AG04449 (cell line): ENCODE results near the gene BIVM.

ENCODE experiments used
- CTCF ChIA-PET: fragments of 350-600 bp; formaldehyde crosslinking; extraction: SDS; loops from one replicate; lab custom pipeline; 2021; ENCODE audit warnings: antibody characterized with exemption; lab: Yijun Ruan, JAX
- POLR2A ChIA-PET: fragments of 400-600, 350-600 bp; formaldehyde crosslinking; extraction: SDS; loops from one replicate; lab custom pipeline; 2020; ENCODE audit warnings: antibody characterized with exemption, inconsistent platforms; lab: Yijun Ruan, JAX
- DNase-seq: peaks from one replicate; pipeline ENCODE4 v3.0.0-alpha.2; 2010; ENCODE audit warnings: low read depth, low spot score
- H3K4me3 ChIP-seq: 2 replicates; pipeline ENCODE4 v1.5.1; 2011; ENCODE audit warnings: low read depth, mild to moderate bottlenecking, control low read depth, low read length
- TF ChIP-seq, protein P1 (sequence below): IDR thresholded peaks from one replicate; pipeline ENCODE4 v1.5.1; 2011; ENCODE audit warnings: mild to moderate bottlenecking, moderate library complexity, low read length, control low read depth, inconsistent platforms; ENCODE audit not compliant: insufficient read depth; ENCODE audit errors: missing control alignments

Gene BIVM

DNA sequence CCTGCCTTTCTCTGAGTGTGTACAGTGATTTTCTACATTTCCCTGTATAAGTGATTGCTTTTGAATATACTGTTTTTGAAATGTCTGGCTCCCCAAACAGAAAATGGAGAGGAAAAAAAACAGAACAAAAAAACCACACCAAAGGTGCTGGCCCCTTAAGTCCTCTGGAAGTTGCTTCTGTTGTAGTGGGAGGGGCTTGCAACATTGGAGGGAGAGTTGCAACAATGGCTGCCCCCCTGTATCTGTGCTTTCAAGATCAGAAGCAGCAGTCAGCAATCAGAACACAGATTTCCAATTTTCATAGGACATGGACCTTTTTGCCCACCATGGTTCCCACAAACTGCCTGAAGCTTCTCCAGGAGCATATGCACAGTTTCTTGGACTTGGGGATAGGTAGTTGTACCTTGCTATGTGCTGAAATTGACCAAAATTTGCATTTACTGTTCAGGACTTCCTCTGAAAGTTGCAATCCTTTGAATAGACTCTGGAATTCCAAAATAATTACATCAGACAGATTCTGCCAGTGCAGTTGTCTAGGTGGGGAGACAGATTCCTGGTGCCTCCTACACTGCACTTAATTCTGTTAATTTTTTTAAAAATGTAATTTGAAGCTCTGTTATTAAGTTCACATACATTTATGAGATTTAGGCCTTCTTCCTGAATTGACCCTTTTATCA is 13.8 kb downstream of the BIVM start:
- no peak overlapping the region for H3K4me3 ChIP-seq
- TF ChIP-seq, protein P1, sequence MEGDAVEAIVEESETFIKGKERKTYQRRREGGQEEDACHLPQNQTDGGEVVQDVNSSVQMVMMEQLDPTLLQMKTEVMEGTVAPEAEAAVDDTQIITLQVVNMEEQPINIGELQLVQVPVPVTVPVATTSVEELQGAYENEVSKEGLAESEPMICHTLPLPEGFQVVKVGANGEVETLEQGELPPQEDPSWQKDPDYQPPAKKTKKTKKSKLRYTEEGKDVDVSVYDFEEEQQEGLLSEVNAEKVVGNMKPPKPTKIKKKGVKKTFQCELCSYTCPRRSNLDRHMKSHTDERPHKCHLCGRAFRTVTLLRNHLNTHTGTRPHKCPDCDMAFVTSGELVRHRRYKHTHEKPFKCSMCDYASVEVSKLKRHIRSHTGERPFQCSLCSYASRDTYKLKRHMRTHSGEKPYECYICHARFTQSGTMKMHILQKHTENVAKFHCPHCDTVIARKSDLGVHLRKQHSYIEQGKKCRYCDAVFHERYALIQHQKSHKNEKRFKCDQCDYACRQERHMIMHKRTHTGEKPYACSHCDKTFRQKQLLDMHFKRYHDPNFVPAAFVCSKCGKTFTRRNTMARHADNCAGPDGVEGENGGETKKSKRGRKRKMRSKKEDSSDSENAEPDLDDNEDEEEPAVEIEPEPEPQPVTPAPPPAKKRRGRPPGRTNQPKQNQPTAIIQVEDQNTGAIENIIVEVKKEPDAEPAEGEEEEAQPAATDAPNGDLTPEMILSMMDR = no peak
- POLR2A ChIA-PET = no interaction called here
- CTCF ChIA-PET = interaction anchor here (0.7 to 8.1 kb wide), 4 partner anchors 11 to 231 kb away, joined by 3 to 61 read pairs (median 4); partner anchors contain the start of genes BIVM, ERCC5 and POGLUT2
- no peak for DNase-seq

DNA sequence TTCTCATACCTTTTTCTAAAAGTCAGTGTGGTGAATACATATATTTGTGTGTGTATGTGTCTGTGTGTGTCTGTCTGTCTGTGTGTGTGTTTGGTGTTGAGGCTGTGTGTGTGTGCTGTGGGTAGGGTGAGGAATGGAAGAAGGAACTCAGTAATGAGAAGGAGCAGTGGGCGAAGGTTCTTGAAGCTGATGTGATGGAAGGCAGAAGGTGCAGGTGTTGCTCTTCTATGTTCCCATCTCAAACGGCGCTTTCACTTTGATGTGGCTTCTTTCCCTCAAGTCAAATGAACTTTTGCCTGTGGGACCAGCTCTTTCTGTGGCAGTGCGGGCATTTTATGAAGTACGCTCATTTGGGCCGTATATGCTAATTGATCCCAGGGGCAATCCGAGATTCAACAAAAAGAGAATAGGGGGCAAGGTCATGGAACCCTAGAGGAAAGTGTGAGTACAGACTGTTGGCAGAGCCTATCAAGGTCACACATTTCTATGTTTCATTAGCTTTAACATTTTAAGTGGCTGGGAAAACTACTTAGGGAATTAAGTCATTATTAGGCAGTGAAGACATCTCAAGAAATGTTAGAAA is 15.2 kb downstream of the BIVM start:
- TF ChIP-seq, protein P1 = no peak
- no peak for DNase-seq
- ChIA-PET CTCF (interaction anchor here (1.5 to 8.1 kb wide), 3 partner anchors 11 to 32 kb away, joined by 3 to 61 read pairs (median 5); partner anchors contain the start of genes BIVM, ERCC5 and POGLUT2), POLR2A (no interaction called here)
- no peak overlapping the region for H3K4me3 ChIP-seq

DNA sequence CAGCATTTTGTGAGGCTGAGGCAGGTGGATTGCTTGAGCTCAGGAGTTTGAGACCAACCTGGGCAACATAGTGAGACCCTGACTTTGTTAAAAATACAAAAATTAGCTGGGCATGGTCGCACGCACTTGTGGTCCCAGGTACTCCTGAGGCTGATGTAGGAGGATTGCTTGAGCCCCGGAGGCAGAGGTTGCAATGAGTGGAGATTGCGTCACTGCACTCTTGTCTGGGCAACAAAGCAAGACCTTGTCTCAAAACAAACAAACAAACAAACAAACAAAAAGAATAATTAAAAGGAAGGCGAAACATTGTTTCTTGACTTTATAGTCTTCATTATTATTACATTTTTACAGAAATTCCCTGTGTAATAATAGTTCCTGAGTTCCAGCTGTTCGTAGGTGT is 15.9 kb downstream of the BIVM start:
- H3K4me3 ChIP-seq = no peak overlapping the region
- no peak for DNase-seq
- TF ChIP-seq, protein P1 = no peak
- CTCF ChIA-PET = interaction anchor here (1.2 to 8.1 kb wide), 4 partner anchors 9 to 56 kb away, joined by 3 to 61 read pairs (median 5); partner anchors contain the start of genes BIVM and POGLUT2
- POLR2A ChIA-PET = no interaction called here

DNA sequence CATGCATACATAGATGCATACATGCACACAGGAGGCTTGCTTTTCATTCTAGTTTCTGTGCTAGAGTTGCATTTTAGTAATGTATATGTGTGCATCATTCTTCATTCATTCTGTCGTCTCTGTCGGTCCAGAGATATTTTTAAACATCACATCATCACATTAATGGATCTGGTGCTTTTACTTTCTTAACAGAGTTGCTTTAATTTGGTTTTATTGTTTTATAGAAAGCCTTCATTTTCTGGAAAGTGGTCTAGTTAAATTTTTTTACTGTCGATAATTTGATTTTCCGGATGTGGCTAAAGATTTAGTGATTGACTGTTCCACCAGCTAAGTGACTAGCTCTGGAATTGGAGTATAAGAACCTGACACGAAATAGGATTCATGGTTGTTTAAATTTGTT is 16.9 kb downstream of the BIVM start:
- ChIA-PET CTCF (interaction anchor here (1.2 to 8.1 kb wide), 4 partner anchors 8 to 55 kb away, joined by 3 to 61 read pairs (median 5); partner anchors contain the start of genes BIVM and POGLUT2), POLR2A (no interaction called here)
- no peak for DNase-seq
- no peak overlapping the region for H3K4me3 ChIP-seq
- TF ChIP-seq, protein P1 = no peak

DNA sequence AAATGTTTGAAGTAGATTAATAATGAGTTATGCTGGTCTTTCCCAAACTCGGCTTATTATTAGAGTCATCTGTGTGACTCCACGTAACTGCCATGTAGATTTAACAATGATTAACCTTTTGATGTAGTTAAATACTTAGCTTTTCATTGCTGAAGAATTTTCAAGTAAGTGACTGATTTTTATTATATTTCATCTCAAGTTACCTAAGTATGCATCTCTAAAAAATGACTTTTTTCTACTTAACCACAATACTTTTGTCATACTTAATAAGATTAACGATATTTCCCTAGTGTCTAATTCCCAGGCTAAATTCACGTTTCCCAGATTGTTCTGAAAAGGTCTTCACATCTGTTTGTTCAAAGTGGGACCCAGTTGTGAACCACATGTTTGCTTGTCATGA is 17.8 kb downstream of the BIVM start:
- TF ChIP-seq, protein P1 = no peak
- ChIA-PET POLR2A (no interaction called here), CTCF (interaction anchor here (8.1 kb wide), 1 partner anchor 15 kb away, joined by 61 read pairs; the partner anchor contains the start of genes BIVM and POGLUT2)
- no peak for DNase-seq
- no peak overlapping the region for H3K4me3 ChIP-seq

DNA sequence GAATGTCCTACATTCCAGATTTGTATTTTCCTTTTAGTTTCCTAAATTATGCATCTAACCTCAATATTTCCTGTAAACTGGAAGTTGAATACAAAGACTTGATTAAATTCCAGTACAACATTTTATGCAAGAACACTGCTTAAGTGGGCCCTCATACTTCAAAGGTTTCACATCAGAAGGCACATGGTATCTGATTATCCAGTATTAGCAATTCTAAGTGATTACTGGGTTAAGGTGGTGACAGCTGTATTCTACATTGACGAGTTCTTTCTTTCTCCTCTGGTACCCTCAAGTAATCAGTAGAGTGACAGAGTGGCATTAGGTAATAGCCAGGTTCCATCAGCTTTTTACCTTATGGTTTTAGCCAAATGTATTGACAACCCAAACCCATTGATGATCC is 18.3 kb downstream of the BIVM start:
- ChIA-PET POLR2A (no interaction called here), CTCF (interaction anchor here (8.1 kb wide), 1 partner anchor 16 kb away, joined by 61 read pairs; the partner anchor contains the start of genes BIVM and POGLUT2)
- H3K4me3 ChIP-seq = no peak overlapping the region
- DNase-seq = no peak
- TF ChIP-seq, protein P1 = no peak
